ENCODE data around the gene FAM210A. TPM values are rescaled to one million over a fixed set of nuclear protein-coding genes. Genes with fewer than 3 reads are reported as not detected.

The FAM210A gene
- total RNA-seq, 2 experiments from 2014 or later: 46.8 to 56.4 TPM

DNA sequence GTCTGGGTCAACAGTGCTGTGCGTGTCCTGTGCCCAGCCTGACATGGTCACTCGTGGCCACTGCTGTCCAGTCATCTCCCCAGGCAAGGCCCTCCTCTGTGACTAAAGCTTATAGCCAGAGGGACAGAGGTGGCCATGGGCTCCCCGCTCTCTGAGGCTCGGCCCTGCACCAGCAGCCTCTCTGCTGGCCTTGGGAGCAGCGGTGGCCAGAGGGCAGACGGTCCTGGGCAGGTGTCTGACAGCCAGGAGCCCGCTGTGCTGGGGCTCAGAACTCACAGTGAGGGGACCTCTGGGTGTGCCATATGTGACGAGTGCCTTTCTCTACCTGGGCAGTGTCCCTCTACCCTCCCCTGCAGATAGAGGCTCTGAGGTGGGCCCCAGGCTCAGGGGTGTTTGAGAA is 98.7 kb downstream of the FAM210A start:
- CTCF ChIA-PET: interaction anchor here (2.9 kb wide), 1 partner anchor 69 kb away, joined by 18 read pairs; no protein-coding TSS in a partner anchor
- H3K36me3 Mint-ChIP-seq (ENCODE audit: low read depth): peaks cover 2% of the 10 kb centered on the region
- intact Hi-C loops (cut with DNase I, micrococcal nuclease): no loop called here
- ATAC-seq: no peak
- POLR2A ChIA-PET: no interaction called here
- no peaks in the 10 kb centered on the region for H3K27me3 Mint-ChIP-seq
- H3K4me1 Mint-ChIP-seq: peaks cover 4% of the 10 kb centered on the region
- no peak for DNase-seq
- no peaks in the 10 kb centered on the region for H3K9me3 Mint-ChIP-seq (ENCODE audit: low read depth)
- H3K4me3 Mint-ChIP-seq: no peak overlapping the region
- no peak overlapping the region for H3K27ac Mint-ChIP-seq

DNA sequence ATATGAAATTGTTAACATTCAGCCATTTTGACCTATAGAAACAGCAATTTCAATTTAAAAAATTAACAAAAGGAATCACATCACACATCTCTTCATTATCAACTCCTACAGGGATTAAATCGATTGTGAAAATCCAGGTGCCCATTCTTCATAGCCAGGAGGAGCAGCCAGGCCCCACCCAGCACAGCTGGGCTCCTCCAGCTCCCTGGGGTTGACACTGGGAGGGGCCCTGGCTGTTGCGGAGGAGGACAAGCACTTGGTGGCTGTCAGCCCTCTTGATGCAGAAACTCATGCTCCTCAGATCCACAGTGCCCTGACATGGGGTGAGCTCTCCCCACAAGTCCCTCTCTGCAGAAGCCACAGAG is 99.8 kb downstream of the FAM210A start:
- no peaks in the 10 kb centered on the region for H3K27me3 Mint-ChIP-seq
- ChIA-PET POLR2A (no interaction called here), CTCF (interaction anchor here (0.7 to 2.0 kb wide), 3 partner anchors 67 to 399 kb away, joined by 3 to 6 read pairs (median 4); no protein-coding TSS in a partner anchor)
- no peaks in the 10 kb centered on the region for H3K9me3 Mint-ChIP-seq (ENCODE audit: low read depth)
- ATAC-seq (no peak), DNase-seq (no peak)
- H3K36me3 Mint-ChIP-seq (ENCODE audit: low read depth): no peaks in the 10 kb centered on the region
- H3K27ac Mint-ChIP-seq: no peak overlapping the region
- no peak overlapping the region for H3K4me3 Mint-ChIP-seq
- H3K4me1 Mint-ChIP-seq: peaks cover 4% of the 10 kb centered on the region
- intact Hi-C loops (cut with DNase I, micrococcal nuclease): no loop called here

DNA sequence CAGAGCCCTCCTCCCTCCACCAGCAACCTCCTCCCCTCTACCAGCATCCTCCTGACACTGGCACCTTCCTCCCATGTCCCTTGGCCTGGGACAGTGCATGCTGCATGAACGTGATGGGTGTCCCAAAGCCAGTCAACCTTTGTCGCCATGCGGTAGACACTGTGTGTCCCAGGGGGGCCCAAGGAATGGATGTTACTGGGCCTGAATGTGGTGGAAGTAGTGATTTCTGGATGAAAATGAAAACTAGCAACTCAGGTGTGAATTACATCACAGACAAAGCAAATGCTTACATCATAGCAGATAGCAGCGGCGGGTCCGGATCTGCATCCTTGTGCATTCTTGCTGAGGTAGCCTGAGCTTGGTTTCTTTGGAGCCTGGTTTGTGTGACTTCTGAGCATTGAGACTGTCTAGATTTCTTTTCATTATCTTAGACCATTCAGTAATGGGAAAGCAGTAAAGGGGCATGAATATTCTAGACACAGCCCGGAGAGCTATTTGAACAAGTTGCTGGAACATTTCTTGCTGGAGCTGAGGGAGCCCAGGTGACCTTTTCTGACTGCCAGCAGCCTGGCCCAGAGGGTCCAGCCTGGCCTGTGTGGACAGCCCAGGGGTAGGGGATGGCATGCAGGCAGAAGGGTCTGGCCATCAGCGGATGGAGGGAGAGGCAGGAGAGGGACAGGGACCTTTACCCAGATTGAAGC is 100.4 kb downstream of the FAM210A start:
- DNase-seq (no peak), ATAC-seq (no peak)
- H3K4me3 Mint-ChIP-seq: no peak overlapping the region
- no peaks in the 10 kb centered on the region for H3K36me3 Mint-ChIP-seq (ENCODE audit: low read depth)
- H3K4me1 Mint-ChIP-seq: peaks cover 4% of the 10 kb centered on the region
- H3K27me3 Mint-ChIP-seq: no peaks in the 10 kb centered on the region
- no peaks in the 10 kb centered on the region for H3K9me3 Mint-ChIP-seq (ENCODE audit: low read depth)
- POLR2A ChIA-PET: no interaction called here
- no peak overlapping the region for H3K27ac Mint-ChIP-seq
- intact Hi-C loops (cut with DNase I, micrococcal nuclease): no loop called here
- CTCF ChIA-PET: interaction anchor here (0.7 to 2.0 kb wide), 3 partner anchors 66 to 399 kb away, joined by 3 to 6 read pairs (median 4); no protein-coding TSS in a partner anchor

DNA sequence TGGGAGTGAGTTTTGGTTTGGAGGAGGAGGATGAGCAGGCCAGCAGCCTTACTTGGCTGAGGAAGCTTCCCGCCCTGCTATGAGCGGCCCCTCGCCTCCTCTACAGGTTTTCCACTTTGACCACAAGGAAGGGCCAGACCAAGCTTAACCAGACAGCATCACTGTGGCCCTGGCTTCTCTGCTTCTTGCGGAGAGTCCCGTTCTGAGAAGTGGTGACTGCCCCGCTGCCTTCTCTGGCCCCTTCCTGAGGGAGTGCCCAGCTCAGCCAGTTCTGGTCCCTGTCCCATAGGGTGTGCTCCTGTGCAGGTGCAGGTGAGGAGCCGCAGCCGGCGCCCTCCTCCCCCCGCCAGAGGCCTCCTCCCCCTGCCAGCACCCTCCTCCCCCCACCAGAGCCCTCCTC is 101.0 kb downstream of the FAM210A start:
- Mint-ChIP-seq H3K27ac (peak overlapping the region; percentile 2), H3K4me1 (peaks cover 4% of the 10 kb centered on the region), H3K9me3 (ENCODE audit: low read depth) (no peaks in the 10 kb centered on the region), H3K4me3 (no peak overlapping the region), H3K27me3 (no peaks in the 10 kb centered on the region), H3K36me3 (ENCODE audit: low read depth) (no peaks in the 10 kb centered on the region)
- intact Hi-C loops (cut with DNase I, micrococcal nuclease): no loop called here
- POLR2A ChIA-PET: no interaction called here
- ATAC-seq: no peak
- DNase-seq: no peak
- CTCF ChIA-PET: interaction anchor here (2.0 kb wide), 1 partner anchor 66 kb away, joined by 6 read pairs; no protein-coding TSS in a partner anchor

DNA sequence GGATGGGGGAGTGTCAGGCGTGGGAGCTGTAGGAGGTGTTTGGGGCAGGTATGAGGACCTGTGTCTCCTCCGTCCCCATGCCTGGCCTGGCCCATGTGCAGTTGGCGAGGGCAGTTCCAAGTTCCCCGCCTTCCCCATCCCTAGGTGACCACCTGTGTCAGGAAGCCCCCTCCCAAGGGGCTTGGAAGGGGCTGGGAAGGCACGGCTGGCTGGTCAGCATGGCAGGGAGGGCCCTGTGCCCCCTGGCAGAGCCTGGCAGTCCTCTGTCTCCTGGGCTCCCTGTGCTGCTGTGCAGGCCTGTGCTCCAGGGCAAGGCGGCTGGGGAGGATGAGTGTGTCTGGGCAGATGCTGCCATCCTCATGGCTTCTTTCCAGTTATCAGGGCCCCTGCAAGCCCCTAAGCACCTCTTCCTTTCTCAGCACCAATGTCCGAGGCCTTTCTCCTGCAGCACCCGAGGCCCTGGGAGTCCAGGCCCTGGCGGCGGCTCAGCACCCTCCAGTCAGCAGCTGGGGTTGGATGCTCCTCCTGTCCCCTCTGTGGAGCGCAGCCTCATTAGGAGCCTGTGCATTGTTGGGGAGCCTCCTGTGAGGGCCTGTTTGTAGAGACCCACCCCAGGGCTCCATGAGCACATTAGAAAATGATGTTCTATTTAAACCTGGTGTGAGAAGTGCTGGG is 101.7 kb downstream of the FAM210A start:
- no peaks in the 10 kb centered on the region for H3K27me3 Mint-ChIP-seq

DNA sequence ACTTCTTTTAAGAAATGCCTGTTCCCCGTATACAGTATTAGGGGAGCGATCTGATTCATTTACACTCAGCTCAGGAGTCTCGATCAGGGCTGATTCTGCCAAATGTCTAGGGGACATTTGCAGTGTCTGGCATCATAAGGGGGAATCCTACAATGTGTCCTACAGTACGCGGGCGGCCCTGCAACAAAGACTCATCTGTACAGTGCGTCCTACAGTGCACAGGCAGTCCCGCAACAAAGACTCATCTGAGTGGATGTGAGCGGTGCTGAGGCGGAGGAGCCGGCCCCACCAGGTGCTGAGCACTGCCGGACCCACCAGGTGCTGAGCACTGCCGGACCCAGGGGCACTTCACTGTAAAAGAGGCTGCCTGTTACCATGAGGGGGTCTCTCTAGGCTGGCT is 102.5 kb downstream of the FAM210A start:
- ChIA-PET POLR2A (no interaction called here), CTCF (interaction anchor here (0.5 to 1.0 kb wide), 3 partner anchors 11 to 348 kb away, joined by 3 read pairs; no protein-coding TSS in a partner anchor)
- Mint-ChIP-seq H3K27ac (no peak overlapping the region), H3K4me3 (no peak overlapping the region), H3K9me3 (ENCODE audit: low read depth) (no peaks in the 10 kb centered on the region), H3K36me3 (ENCODE audit: low read depth) (no peaks in the 10 kb centered on the region), H3K27me3 (no peaks in the 10 kb centered on the region), H3K4me1 (no peaks in the 10 kb centered on the region)
- ATAC-seq: no peak
- DNase-seq: no peak
- intact Hi-C loops (cut with DNase I, micrococcal nuclease): no loop called here

More for the DNA sequence above, 101.7 kb downstream of the FAM210A start:
- POLR2A ChIA-PET: no interaction called here
- Mint-ChIP-seq H3K9me3 (ENCODE audit: low read depth) (no peaks in the 10 kb centered on the region), H3K4me1 (no peaks in the 10 kb centered on the region), H3K27ac (peak overlapping the region; percentile 2), H3K4me3 (no peak overlapping the region), H3K36me3 (ENCODE audit: low read depth) (no peaks in the 10 kb centered on the region)
- intact Hi-C loops (cut with DNase I, micrococcal nuclease): no loop called here
- CTCF ChIA-PET: interaction anchor here (0.6 kb wide), 1 partner anchor 172 kb away, joined by 3 read pairs; no protein-coding TSS in a partner anchor
- DNase-seq (no peak), ATAC-seq (no peak)

DNA sequence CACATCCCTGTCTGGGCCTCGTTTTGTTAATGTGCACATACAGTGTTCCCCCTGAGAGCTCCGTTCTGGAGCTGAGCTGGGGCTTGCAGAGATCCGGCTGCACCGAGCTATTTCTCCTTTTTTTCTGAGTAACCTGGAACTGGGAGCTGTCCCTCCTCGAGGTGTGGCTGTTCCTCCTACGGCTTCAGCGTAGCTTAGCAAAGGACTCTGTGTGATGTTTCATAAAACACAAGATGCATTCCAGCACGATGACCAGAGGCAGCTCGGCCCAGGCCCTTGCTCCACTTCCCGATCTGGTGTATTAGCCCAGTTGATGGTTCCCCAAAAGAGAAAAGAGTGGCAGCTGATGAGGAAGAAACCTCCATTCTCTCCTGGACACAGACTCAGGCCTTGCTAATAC is 103.0 kb downstream of the FAM210A start:
- H3K27me3 Mint-ChIP-seq: no peaks in the 10 kb centered on the region
- no peak overlapping the region for H3K4me3 Mint-ChIP-seq
- no peaks in the 10 kb centered on the region for H3K9me3 Mint-ChIP-seq (ENCODE audit: low read depth)
- ChIA-PET POLR2A (no interaction called here), CTCF (interaction anchor here (0.5 to 1.0 kb wide), 4 partner anchors 11 to 348 kb away, joined by 3 read pairs; no protein-coding TSS in a partner anchor)
- intact Hi-C loops (cut with DNase I, micrococcal nuclease): no loop called here
- H3K4me1 Mint-ChIP-seq: no peaks in the 10 kb centered on the region
- no peak for ATAC-seq
- no peak for DNase-seq
- H3K36me3 Mint-ChIP-seq (ENCODE audit: low read depth): no peaks in the 10 kb centered on the region
- H3K27ac Mint-ChIP-seq: no peak overlapping the region

DNA sequence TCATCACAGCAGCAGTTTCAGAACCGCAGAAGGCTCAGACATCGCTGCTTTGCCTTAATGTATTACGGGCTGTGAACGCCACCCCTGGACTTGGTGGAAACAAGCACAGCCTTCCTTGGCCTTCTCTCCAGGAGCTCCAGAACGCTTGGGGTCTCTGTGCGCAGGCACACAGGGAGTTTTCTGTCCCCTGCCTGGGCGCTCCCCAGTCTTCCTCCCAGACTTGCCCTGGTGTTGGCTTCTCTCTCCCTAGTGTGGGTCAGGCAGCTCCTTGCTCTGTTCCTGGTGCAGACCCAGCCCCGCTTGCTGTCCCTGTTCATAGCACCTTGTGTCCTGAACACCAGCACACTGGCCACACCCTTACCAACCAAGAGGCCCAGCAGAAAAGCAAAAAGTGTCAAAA is 103.6 kb downstream of the FAM210A start:
- Mint-ChIP-seq H3K27ac (no peak overlapping the region), H3K36me3 (ENCODE audit: low read depth) (no peaks in the 10 kb centered on the region), H3K27me3 (no peaks in the 10 kb centered on the region), H3K9me3 (ENCODE audit: low read depth) (no peaks in the 10 kb centered on the region), H3K4me1 (peaks cover 3% of the 10 kb centered on the region), H3K4me3 (no peak overlapping the region)
- POLR2A ChIA-PET: no interaction called here
- DNase-seq (no peak), ATAC-seq (no peak)
- CTCF ChIA-PET: interaction anchor here (0.6 to 1.0 kb wide), 2 partner anchors 10 to 51 kb away, joined by 3 read pairs; no protein-coding TSS in a partner anchor
- intact Hi-C loops (cut with DNase I, micrococcal nuclease): no loop called here

DNA sequence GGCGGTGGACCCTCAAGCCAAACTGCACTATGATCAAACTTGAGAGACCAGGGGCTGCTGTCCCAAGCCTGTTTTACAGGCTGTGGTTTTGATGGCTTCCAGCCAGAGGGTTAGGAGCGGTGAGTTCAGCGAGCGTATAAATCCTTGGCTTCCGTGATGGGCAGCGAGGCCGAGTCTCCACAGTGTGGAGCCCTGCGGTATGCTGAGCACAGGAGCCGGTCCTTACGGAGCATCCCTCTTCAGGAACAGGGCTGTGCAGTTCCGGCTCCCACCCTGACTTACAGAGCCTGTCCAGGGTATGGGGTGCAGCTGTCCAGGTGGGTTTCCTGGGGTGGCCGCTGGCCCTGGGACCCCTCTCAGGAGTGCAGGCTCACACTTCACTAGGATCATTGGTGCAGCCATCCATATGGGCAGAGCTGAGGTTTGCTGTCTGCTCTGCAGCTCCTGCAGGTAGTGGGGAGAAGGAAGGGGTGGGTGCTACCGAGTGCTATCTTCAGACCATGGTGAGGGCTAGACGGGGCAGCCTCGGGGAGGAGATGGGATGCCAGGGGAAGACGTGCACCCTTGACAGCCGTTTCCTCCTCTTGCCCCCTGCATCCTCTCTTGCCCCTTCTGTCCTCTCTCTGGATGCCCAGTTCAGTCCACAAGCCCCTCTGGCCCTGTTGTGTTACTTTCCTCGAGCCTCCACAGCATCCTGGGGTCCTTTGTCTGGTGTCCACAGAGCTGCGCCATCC is 104.3 kb downstream of the FAM210A start:
- ChIA-PET CTCF (interaction anchor here (0.9 kb wide), 1 partner anchor 9 kb away, joined by 3 read pairs; no protein-coding TSS in a partner anchor), POLR2A (no interaction called here)
- ATAC-seq (no peak), DNase-seq (no peak)
- H3K4me1 Mint-ChIP-seq: peaks cover 9% of the 10 kb centered on the region
- H3K27me3 Mint-ChIP-seq: no peaks in the 10 kb centered on the region
- H3K36me3 Mint-ChIP-seq (ENCODE audit: low read depth): no peaks in the 10 kb centered on the region
- intact Hi-C loops (cut with DNase I, micrococcal nuclease): no loop called here
- no peak overlapping the region for H3K27ac Mint-ChIP-seq
- H3K4me3 Mint-ChIP-seq: no peak overlapping the region
- no peaks in the 10 kb centered on the region for H3K9me3 Mint-ChIP-seq (ENCODE audit: low read depth)

DNA sequence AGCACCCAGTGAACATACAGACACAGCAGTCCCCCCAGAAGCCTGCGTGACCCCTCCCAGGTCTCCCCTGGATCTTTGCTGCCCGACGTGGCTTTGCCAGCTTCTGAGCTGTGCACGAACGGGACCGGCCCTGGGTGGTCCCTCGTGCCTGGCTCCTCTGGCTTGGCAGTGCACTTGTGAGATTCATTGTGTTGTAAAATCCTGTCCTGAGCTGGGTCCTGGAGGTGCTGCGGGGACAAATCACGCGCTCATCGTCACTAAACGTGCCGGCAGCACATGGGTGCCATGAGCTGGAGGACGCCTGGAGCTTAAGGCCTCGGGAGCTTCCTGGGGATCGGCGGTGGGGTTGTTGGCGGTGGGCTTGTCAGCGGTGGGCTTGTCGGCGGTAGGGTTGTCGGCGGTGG is 104.9 kb downstream of the FAM210A start:
- Mint-ChIP-seq H3K9me3 (ENCODE audit: low read depth) (no peaks in the 10 kb centered on the region), H3K4me1 (peaks cover 15% of the 10 kb centered on the region), H3K4me3 (no peak overlapping the region), H3K36me3 (ENCODE audit: low read depth) (no peaks in the 10 kb centered on the region), H3K27ac (no peak overlapping the region), H3K27me3 (no peaks in the 10 kb centered on the region)
- DNase-seq (no peak), ATAC-seq (no peak)
- ChIA-PET POLR2A (no interaction called here), CTCF (interaction anchor here (0.9 kb wide), 1 partner anchor 9 kb away, joined by 3 read pairs; no protein-coding TSS in a partner anchor)
- intact Hi-C loops (cut with DNase I, micrococcal nuclease): no loop called here

DNA sequence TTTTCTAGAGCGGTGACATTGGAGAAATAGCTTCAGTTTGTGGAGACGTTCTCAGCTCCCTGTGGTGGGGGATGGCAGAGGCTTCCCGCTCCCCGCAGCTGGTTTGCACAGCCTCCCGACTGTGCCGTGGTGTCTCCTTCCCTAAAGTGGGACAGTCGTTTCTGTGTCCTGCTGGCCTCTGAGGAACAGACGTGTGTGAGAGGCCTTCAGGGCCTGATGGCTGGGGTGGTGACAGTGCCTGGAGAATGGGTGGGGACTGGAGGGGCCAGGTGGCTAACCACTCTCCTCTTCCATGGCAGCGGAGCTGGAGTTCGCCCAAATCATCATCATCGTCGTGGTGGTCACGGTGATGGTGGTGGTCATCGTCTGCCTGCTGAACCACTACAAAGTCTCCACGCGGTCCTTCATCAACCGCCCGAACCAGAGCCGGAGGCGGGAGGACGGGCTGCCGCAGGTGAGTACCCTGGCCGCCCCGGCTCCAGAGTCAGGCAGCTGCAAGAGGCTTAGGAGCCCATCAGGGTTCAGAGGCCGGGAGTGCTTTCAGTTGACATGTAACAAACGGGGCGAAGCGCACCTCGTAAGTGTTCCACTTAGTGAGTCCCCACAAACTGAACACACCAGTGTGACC is 105.4 kb downstream of the FAM210A start:
- peaks cover 20% of the 10 kb centered on the region for H3K4me1 Mint-ChIP-seq
- POLR2A ChIA-PET: no interaction called here
- no peak for ATAC-seq
- no peak overlapping the region for H3K27ac Mint-ChIP-seq
- H3K4me3 Mint-ChIP-seq: no peak overlapping the region
- intact Hi-C loops (cut with DNase I, micrococcal nuclease): no loop called here
- no peaks in the 10 kb centered on the region for H3K36me3 Mint-ChIP-seq (ENCODE audit: low read depth)
- CTCF ChIA-PET: no interaction called here
- H3K27me3 Mint-ChIP-seq: no peaks in the 10 kb centered on the region
- no peak for DNase-seq
- no peaks in the 10 kb centered on the region for H3K9me3 Mint-ChIP-seq (ENCODE audit: low read depth)
